Activated CD4-positive, alpha-beta T cell treated with anti-CD3 and anti-CD28 coated beads for 1 hour (primary cell): Measurements from ENCODE around the gene SFTPD.
"Not testable (repeated sequence)": the region's sequence is repeated elsewhere in the genome, so short reads cannot be mapped to it uniquely, and the experiment has no call there.

Source experiments
- DNase-seq: peaks from one replicate; pipeline ENCODE4 v3.0.0-alpha.2; 2020

SFTPD gene

DNA sequence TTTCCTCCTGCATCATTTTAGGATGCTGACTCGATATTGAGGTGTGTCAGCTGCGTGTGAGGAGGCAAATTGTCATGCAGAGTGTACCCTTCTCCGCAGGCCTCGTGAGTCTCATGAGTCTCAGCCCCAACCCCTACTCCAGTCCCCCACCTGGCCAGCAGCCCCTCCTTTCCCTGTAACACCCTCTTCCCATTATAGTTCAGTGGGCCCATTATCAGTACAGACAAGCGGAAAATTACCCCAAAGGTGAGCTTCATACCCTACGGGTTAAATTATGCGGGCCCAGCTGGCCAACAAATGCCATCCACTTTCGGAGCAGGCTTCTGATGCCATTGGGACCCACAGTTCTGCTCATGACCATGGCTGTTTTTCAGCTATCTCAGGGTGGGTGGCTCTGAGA, 25.2 kb downstream of the SFTPD start:
- DNase-seq, result no peak

DNA sequence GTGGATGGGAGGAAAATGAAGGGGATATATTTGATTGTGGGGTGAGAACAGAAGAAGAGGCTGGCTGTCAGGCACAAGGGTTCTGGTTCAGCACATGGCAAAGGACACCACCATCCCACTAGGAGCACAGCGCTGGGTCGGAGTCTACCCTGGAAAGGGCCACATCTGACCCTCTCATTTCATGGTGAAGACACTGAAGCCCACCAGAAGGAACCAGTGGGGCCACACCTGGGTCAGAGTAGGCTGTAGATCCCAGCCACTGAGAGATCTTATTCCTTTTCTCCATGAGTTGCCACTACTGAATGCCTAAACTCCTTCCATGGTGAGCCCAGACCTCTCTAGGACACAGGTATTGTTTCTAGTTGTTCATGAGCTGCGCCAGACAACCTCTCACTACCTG, 25.8 kb downstream of the SFTPD start:
- DNase-seq, result no peak

DNA sequence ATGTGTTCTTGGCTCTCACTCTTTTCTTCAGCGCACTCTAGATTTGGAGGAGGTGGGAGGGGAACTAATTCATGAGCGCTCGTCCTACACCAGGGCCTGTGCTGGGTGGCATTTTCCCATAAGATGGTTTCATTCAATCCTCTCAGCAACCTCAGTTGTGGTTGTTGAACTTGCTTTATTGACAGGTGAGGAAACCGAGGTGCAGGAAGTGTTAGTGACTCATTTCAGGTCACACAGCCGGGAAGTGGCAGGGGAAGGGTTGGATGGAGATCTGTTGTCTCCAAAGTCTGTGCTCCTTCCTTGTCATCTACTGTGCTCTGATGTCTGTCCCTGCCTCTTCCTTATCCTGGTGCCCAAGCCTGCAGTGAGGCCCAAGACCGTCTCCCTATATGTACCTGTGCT, 26.9 kb downstream of the SFTPD start:
- not testable (repeated sequence) for DNase-seq

DNA sequence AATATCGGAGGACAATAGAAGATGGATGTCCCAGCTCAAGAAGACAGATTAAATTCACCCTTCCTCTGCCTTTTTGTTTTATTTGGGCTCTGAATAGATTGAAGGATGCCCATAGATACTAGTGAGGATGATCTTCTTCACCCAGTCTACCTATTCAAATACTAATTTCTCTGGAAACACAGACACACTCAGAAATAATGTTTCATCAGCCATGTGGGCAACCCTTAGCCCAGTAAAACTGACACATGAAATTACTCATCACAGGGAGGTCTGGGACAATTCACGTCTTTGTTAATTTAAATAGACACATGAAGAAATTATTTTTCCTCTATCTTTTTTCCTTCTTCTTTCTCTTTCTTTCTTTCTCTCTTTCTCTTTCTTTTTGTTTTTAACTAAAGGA, 33.1 kb downstream of the SFTPD start:
- not testable (repeated sequence) for DNase-seq

DNA sequence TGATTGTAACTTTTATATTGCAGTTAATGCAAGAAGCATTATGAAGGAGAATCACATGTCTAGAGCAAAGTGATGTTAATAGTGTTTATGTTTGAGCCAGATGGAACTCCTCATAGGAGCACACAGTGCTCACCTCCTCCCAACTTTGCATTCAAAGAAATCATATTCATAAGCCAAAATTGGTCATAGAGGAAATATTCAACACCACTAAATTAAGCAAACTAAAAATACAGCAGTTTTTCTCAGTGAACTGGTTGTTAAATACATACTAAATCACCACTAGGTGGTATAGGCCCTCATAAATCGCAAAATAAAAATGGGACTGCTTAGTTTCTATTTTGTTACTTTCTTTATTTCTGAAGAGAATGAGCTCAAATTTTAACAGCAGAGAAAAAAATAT, 34.4 kb downstream of the SFTPD start:
- not testable (repeated sequence) for DNase-seq

DNA sequence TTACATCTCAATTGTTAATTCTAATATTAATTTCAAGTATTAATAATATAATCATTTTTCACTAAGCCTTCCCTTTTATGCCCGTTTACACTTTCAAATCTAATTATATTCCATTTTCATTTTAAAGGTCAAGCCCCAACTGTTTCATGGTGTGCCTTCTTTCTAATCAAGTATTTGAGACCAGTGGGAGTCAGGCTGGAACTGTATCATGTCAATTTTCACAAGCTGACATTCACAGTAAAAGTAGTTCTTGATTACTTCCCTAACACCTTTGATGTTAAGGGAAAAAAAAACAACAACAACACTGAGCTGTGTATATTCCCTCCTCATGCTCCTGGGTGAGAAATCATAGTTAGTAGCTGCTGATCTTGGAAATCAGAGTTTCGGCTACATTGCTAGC, 38.1 kb downstream of the SFTPD start:
- no peak for DNase-seq

DNA sequence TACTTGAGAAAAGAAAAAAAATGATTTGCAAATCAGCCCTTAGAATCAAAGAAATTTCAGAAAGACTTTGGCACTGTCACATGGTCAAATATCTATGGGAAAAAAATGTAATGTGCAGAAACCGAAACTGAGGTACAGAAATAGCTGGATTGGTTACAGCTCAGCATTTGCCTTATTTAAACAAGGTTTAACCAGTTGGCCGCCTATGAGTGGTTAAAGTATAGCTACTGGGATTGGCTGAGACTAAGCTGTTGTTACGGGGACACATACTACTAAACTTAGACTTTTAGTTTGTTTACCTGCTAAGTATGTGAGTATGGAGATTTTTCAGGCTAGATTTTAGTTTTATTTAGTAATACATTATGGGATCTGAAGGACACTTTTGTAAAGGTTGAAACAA, 38.6 kb downstream of the SFTPD start:
- no peak for DNase-seq

DNA sequence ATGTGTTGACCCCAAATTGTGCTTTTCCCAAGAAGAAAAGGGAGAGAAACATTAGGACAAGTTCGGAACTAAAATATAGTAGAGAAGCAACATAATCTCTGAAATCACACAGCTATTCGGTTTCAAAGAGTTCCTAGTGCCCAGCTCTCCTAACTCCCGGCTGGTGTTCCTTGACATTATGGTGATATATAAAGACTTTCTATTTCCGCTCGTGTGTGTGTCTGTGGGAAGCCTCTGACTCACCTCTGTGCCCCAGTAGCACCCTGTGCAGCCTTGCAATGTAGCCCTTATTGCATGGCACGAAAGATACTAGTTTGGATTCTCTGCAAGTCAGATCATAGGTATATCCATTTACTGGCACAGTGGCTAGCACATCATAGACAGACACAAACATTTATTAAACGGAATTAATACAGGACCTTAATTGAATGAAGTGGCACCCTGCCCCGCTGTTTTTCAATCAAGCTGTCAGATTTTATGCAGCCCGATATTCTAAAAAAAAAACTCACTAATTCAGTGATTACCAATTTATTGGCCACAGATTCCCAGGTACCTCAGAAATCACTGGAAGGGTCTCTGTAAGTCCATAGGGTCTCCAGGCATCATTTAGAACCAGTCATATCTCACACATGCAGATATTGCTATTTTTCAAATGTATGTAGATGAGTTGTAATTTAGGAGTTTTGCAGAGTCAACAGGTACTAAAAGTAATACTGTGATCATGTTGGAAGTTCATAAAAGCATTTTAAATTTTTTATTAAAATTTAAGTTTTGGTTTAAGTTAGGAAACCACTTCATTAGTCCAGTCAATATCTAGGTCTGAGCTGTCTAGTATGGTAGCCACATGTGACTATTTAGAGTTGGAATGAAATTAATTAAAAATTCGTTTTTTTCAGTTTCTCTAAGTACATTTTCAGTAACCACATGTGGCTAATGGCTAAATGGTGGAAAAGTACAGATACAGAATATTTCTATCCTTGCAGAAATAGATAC, 43.3 kb downstream of the SFTPD start:
- DNase-seq, result no peak

DNA sequence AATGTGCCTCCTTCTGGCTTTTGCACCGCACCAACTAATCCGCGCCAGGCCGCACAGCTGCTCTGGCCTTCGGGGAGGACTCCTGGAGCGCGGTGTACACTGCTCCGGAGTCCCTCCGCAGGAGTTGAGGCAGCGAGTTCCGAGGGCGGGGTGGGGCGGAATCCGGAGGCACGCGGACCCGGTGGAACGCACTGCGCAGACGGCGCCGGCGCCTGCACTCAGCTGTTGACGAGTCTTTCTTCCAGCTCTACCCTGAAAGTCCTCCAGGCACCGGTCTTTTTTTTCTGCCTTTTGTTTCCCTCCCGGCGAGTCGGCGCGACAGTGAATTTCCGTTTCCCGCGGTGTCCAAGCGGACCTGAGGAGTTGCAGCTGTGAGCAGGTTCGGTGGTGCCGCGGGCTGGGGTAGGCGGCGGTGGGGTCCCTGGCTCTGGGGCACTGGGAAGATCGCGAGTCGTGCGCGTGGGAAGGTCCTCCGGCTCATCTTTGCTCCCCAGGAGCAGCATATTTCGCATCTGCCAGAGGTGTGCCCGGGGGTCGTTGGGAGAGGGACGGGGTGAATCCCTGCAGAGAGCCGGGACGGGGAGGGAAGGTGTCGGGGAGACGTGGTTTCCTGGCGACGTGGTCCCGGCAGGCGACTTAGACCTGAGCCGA, 44.1 kb downstream of the SFTPD start:
- peak; percentile 32 for DNase-seq

DNA sequence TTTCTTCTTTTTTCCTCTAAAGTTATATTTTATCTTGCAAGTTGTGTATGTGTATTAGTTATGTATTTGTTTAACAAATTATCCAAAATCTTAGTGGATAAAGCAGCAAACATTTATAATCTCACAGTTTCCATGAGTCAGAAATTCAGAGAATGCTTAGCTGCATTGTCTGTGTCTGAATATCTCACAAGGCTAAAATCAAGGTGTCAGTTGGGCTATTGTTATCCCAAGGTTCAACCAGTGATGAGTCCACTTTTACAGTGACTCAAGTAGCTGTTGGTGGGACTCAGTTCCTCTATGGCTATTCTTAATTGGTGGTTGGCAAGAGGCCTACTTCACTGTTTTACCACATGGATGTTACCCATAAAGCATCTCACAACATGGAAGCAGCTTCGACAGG, 47.3 kb downstream of the SFTPD start:
- not testable (repeated sequence) for DNase-seq

DNA sequence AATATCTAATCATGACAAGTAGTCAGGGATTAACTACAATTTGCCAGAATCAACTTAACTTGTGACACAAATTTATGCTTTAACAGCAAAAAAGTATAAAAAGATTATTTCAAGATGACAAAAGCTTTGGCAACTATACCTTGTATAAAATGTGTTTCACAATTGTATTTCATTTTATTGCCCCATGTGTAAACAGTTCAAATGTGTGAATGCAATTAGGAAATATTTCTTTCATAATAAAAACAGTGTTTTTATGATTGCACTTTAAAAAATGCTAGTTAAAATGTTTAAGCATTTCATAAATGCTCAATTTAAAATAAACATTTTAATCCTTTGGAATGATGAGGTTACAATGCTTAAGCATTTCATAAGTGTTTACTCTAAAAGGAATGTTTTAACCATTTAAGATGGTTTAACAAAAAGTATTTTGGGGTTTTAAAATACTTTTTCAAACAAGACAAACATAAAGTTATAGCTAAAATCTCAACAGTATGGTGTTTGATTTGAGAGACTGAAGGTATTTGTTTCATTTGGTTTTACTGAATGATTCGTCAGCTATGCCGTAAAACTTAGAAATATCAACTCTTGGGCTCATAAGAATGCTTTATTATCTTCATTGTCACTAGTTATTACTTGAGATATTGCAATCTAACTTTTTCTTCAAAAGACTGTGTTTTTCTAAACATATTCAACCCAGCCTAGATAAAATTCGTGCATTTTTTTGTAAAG, 50.1 kb downstream of the SFTPD start:
- no peak for DNase-seq

DNA sequence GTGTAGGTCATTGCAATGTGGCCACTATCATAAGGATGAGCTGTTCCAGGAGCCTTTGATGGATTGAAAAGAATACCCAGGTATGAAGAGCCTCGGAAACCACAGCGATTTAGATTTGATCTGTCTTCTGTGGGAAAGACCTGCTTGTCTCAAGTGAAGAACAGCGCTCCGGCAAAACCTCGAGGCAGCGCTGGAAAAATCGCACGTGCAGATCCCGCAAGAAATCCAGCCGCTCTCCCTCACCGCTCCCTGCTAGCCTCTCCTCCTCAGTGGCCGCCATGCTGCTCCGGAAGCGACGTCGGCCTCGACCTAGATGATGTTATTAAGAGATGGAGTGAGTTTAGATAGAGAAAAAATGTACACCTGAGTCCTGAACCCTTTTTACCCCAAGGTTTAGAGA, 56.0 kb downstream of the SFTPD start:
- DNase-seq, result not testable (repeated sequence)

DNA sequence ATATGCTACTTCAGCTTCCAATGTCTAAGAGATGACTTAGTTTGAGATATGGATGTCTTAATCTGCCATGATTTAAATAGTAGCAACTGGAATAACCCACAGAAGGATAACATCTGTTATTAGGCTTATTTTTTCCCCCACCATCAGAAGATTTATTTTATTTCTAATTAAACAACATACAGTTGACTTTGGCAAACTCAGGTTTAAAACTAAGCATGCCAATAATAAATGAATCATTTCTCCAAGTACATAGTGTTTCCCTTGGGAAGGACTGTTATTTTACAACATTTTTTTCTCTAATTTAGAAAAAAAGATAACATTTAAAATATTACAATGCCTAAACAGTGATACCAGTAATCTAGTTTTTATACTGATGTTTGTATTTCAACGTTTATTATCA, 58.4 kb downstream of the SFTPD start:
- DNase-seq, result no peak

DNA sequence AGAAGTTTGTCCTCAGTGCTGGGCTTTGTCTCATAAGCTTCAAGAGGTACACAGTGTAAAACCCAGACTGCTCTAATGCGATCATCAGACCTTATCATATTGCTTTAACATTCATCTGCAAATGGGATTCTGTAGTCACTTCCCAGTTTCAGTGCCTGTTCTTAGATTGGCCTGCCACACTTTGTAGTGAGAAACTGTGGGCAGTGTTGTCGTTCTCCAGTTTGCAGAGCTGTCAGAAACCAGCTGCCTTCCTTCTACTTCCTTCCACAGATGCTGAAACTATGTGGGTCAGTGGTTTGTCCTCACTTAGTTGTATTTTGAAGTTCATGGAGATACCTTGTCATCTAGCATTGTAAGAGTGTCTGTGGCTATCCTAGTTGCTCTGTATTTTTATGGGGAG, 59.9 kb downstream of the SFTPD start:
- DNase-seq, result not testable (repeated sequence)
